ENCODE results near the gene FAIM2.
"Not testable (repeated sequence)": the region's sequence is repeated elsewhere in the genome, so short reads cannot be mapped to it uniquely, and the experiment has no call there.

FAIM2 gene

GRCh38 chr12:49874142-49874897 lies 29.4 kb downstream of the FAIM2 start:
- H3K9me3 ChIP-seq (replicated peaks in 1 of 11) = 0 out of 22 replicates have a peak, but pooled peaks cover 0 to under 1% (median 0%) of the 10 kb centered on the region in 11 experiments
- peaks cover 0 to 6% (median 4%) of the 10 kb centered on the region in 10 experiments; a peak in 11 of 20 replicates for H3K4me1 ChIP-seq
- H3K9ac ChIP-seq = no peak overlapping the region
- H3K4me2 ChIP-seq = no peak overlapping the region
- no peaks in the 10 kb centered on the region for H3K36me3 ChIP-seq
- no peaks in the 10 kb centered on the region for H3K27me3 ChIP-seq
- no peaks in the 10 kb centered on the region for H4K20me1 ChIP-seq
- no peak for TF ChIP-seq Cebpa-rat (IDR thresholded peaks at IDR 0.05)
- no peak overlapping the region for H3K27ac ChIP-seq
- H3K4me3 ChIP-seq = no peak overlapping the region

GRCh38 chr12:49873361-49873934 lies 30.3 kb downstream of the FAIM2 start:
- Histone ChIP-seq H3K4me3 (no peak overlapping the region), H3K36me3 (no peaks in the 10 kb centered on the region), H3K4me1 (peaks cover 0 to 10% (median 9%) of the 10 kb centered on the region in 10 experiments; a peak in 11 of 20 replicates), H4K20me1 (no peaks in the 10 kb centered on the region), H3K9ac (no peak overlapping the region), H3K27me3 (no peaks in the 10 kb centered on the region), H3K27ac (no peak overlapping the region), H3K9me3 (replicated peaks in 1 of 11) (no peaks in the 10 kb centered on the region), H3K4me2 (no peak overlapping the region)
- TF ChIP-seq Cebpa-rat (IDR thresholded peaks at IDR 0.05) = no peak

DNA sequence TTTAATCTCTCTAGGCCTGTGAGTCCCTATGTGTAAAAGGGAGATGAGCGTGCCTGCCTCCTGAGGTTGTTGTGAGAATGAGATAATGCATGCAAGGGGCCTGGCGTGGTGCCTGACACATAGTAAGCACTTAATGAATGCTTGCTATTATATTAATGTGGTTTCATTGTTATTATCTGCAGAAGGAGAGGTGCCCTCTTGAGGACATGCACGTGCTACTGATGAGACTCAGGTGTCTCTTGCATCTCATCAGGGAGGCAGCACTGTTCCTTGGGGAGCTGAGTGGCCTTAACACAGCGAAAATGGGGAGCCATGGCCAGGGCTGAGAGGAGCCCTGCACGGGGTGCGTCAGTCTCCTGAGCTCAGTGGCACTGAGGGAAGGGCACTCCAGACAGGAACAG lies 30.9 kb downstream of the FAIM2 start:
- no peaks in the 10 kb centered on the region for H3K36me3 ChIP-seq
- no peak overlapping the region for H3K4me3 ChIP-seq
- no peak overlapping the region for H3K27ac ChIP-seq
- no peak overlapping the region for H3K4me2 ChIP-seq
- H3K4me1 ChIP-seq = peaks cover 0 to 10% (median 9%) of the 10 kb centered on the region in 10 experiments; a peak in 11 of 20 replicates
- no peaks in the 10 kb centered on the region for H3K9me3 ChIP-seq (replicated peaks in 1 of 11)
- no peak for TF ChIP-seq Cebpa-rat (IDR thresholded peaks at IDR 0.05)
- H3K27me3 ChIP-seq = no peaks in the 10 kb centered on the region
- H4K20me1 ChIP-seq = no peaks in the 10 kb centered on the region
- no peak overlapping the region for H3K9ac ChIP-seq

DNA sequence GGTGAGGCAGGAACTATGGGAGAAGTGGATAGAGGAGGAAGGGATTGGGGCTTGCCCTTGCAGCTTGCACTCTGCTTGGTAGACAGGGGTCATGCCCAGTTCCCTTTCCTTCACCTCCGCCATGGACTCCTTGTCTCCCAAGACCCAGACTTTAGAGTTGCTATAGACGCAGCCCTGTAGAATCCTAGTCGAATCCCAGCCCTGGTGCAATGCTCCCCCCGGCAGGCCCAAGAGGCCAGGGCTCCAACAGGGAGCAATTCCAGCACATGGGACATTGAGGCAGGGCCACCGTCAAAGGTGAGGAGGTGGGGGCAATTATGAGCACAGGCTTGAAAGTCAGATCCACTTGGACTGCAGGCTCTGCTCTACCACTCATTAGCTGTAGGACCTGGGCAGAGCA lies 31.3 kb downstream of the FAIM2 start:
- H3K27ac ChIP-seq = no peak overlapping the region
- no peak overlapping the region for H3K4me3 ChIP-seq
- no peak overlapping the region for H3K4me2 ChIP-seq

GRCh38 chr12:49871811-49872251 lies 31.9 kb downstream of the FAIM2 start:
- H3K4me2 ChIP-seq, H3K9ac ChIP-seq, H3K27ac ChIP-seq: not testable (repeated sequence)

More for the DNA sequence above, 31.3 kb downstream of the FAIM2 start:
- H3K9me3 ChIP-seq (replicated peaks in 1 of 11) = no peaks in the 10 kb centered on the region
- H3K9ac ChIP-seq = no peak overlapping the region
- H3K4me1 ChIP-seq = peaks cover 0 to 10% (median 9%) of the 10 kb centered on the region in 10 experiments; a peak in 11 of 20 replicates
- no peaks in the 10 kb centered on the region for H4K20me1 ChIP-seq
- H3K36me3 ChIP-seq = no peaks in the 10 kb centered on the region
- H3K27me3 ChIP-seq = no peaks in the 10 kb centered on the region
- no peak for TF ChIP-seq Cebpa-rat (IDR thresholded peaks at IDR 0.05)

DNA sequence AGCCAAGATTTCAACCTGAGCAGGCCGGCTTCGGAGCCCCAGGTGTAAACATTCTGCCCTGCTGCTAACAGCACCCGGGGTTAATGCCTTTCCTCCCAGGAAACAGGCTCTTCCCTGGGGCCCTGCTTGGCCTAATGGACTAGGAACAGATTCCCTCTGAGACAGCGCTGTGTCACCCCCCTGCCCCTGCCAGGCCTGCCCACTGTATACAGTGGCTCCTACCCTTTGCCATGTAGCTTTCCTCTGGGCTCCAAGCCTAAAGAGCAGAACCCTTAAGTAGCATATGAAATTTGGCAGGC lies 32.5 kb downstream of the FAIM2 start:
- no peak for TF ChIP-seq Cebpa-rat (IDR thresholded peaks at IDR 0.05)
- H3K27ac ChIP-seq = no peak overlapping the region
- H3K4me2 ChIP-seq = no peak overlapping the region
- no peak overlapping the region for H3K9ac ChIP-seq
- no peaks in the 10 kb centered on the region for H3K36me3 ChIP-seq
- H3K9me3 ChIP-seq (replicated peaks in 1 of 11) = no peaks in the 10 kb centered on the region
- H3K27me3 ChIP-seq = no peaks in the 10 kb centered on the region
- H3K4me3 ChIP-seq = no peak overlapping the region
- no peaks in the 10 kb centered on the region for H4K20me1 ChIP-seq
- peaks cover 0 to 10% (median 9%) of the 10 kb centered on the region in 10 experiments; a peak in 11 of 20 replicates for H3K4me1 ChIP-seq

More at GRCh38 chr12:49871811-49872251, 31.9 kb downstream of the FAIM2 start:
- H3K4me3 ChIP-seq; H3K36me3 ChIP-seq; H4K20me1 ChIP-seq; H3K27me3 ChIP-seq; H3K9me3 ChIP-seq (replicated peaks in 1 of 11): not testable (repeated sequence)
- peaks cover 0 to 10% (median 9%) of the 10 kb centered on the region in 10 experiments; a peak in 11 of 20 replicates for H3K4me1 ChIP-seq

GRCh38 chr12:49870501-49871262 lies 33.0 kb downstream of the FAIM2 start:
- Histone ChIP-seq H3K27ac (no peak overlapping the region), H3K4me2 (no peak overlapping the region), H3K9ac (no peak overlapping the region), H3K9me3 (replicated peaks in 1 of 11) (no peaks in the 10 kb centered on the region), H3K36me3 (no peaks in the 10 kb centered on the region), H4K20me1 (no peaks in the 10 kb centered on the region), H3K4me3 (no peak overlapping the region), H3K4me1 (peaks cover 0 to 10% (median 9%) of the 10 kb centered on the region in 10 experiments; a peak in 11 of 20 replicates), H3K27me3 (no peaks in the 10 kb centered on the region)
- no peak for TF ChIP-seq Cebpa-rat (IDR thresholded peaks at IDR 0.05)

DNA sequence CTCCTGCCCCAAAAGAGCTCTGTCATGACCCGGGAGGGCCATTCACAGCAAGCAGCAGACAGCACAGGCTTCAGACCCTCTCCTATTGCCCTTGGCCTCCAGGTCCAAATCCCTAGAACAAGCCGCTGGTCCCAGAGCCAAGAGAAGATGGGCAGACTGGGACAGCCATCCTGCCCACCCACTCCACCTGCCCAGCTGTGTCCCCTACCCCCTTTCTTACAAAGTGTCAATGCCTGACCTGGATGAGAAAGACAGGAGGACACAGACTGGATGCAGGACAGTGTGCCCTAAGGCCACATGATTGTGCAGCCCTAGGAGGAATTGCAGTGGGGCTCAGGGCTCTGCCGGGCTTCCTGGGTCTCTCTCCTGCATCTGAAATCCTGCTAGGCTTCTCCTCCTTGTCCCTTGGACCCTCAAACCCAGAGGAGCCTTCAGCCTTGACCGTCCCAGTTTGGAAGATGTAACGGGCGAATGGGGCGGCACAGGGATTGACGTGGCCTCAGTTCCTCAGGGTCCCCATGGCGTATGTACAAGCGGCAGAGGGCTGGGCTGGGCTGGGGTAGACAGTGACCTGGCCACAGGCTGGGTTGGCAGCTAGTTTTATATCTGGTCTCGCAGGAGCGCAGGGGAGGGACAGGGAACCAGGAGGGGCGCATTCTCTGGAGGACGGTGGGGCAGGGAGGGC lies 33.7 kb downstream of the FAIM2 start:
- no peak overlapping the region for H3K4me3 ChIP-seq
- H4K20me1 ChIP-seq = no peaks in the 10 kb centered on the region
- H3K9me3 ChIP-seq (replicated peaks in 1 of 11) = no peaks in the 10 kb centered on the region
- TF ChIP-seq Cebpa-rat (IDR thresholded peaks at IDR 0.05) = no peak
- peak overlapping the region in 4 of 11 experiments; percentile 3 to 27 (median 20); a peak in 3 of 22 replicates for H3K9ac ChIP-seq
- peak overlapping the region in 8 of 11 experiments; percentile 0 to 48 (median 18); a peak in 8 of 22 replicates for H3K4me2 ChIP-seq
- H3K36me3 ChIP-seq = no peaks in the 10 kb centered on the region
- H3K27me3 ChIP-seq = no peaks in the 10 kb centered on the region
- H3K4me1 ChIP-seq = peaks cover 0 to 10% (median 9%) of the 10 kb centered on the region in 10 experiments; a peak in 11 of 20 replicates
- no peak overlapping the region for H3K27ac ChIP-seq

Data from BLaER1 treated with 17β-estradiol and CSF1 and Interleukin-3, amounts not matched to agents 10 nM and 100 nM (cell line).